Right lobe of liver (tissue), 6 donors: Measurements from ENCODE around the gene SUSD6. TPM values are rescaled to one million over a fixed set of nuclear protein-coding genes. Genes with fewer than 3 reads are reported as not detected.

Source experiments
- ATAC-seq, 4 donors: fragments of 200-7000 bp; cut with Tn5 transposase; one replicate each; pipeline ENCODE4 v1.9.1; 2020; ENCODE audit warnings: mild to moderate bottlenecking in 4 of 4, moderate library complexity in 4 of 4
- DNase-seq, 3 donors: peaks; one replicate each; pipeline ENCODE4 v3.0.0-alpha.2; 2020
- H3K27ac ChIP-seq, 3 donors: fragments of 200-600 bp; one replicate each; pipeline ENCODE4 v1.8.0; 2022
- H3K27me3 ChIP-seq, 2 donors: fragments of 200-600 bp; one replicate each; pipeline ENCODE4 v1.8.0; 2022
- H3K36me3 ChIP-seq, 4 donors: fragments of 200-600 bp; sonication (generic) in 1 of 4; one replicate each; pipeline versions ENCODE4 v1.5.1 to v1.8.0; 2017 to 2022; ENCODE audit warnings: control low read depth in 1 of 4
- H3K4me1 ChIP-seq, 4 donors: fragments of 200-600 bp; sonication (generic) in 1 of 4; one replicate each; pipeline versions ENCODE4 v1.5.1 to v1.8.0; 2017 to 2022; ENCODE audit warnings: control low read depth in 1 of 4
- H3K4me3 ChIP-seq, 3 donors: fragments of 200-600 bp; one replicate each; pipeline ENCODE4 v1.8.0; 2022
- H3K9me3 ChIP-seq, 4 donors: fragments of 200-600 bp; sonication (generic) in 1 of 4; one replicate each; pipeline versions ENCODE4 v1.5.1 to v1.8.0; 2017 to 2022; ENCODE audit warnings: control low read depth in 1 of 4
- CTCF ChIP-seq, 4 donors: fragments of 200-600 bp in 3 of 4; fragments of 450-650 bp in 1 of 4; IDR thresholded peaks; one replicate each; pipeline versions ENCODE4 v1.5.1 to v1.8.0; 2016 to 2022; ENCODE audit warnings: antibody characterized with exemption in 4 of 4, mild to moderate bottlenecking in 2 of 4
- POLR2A ChIP-seq: fragments of 450-650 bp; IDR thresholded peaks from one replicate; pipeline ENCODE4 v1.6.1; 2017; ENCODE audit warnings: antibody characterized with exemption, mild to moderate bottlenecking
- WGBS: methylation state at CpG from one replicate; pipeline ENCODE4 v1.1.6; 2018; ENCODE audit warnings: low coverage, low lambda C conversion rate; ENCODE audit not compliant: insufficient coverage; ENCODE audit errors: missing lambda C conversion rate; 5-methylcytosine and 5-hydroxymethylcytosine counted together
- intact Hi-C, 2 donors: fragments of 100-400 bp; cut with DNase I; formaldehyde crosslinking; loops; one replicate each; pipeline versions ENCODE4 v1.11.2 to v1.14.1; 2022
- total RNA-seq, 6 experiments: library from RNA; depleted of rRNA in 2 of 6; stranded (reverse); fragments of >200 nt in 2 of 6; fragmentation: NEBNext Ultra II Directional in 3 of 6; extraction: Animal tissue kit (Norgen Biotek cat#: 25700) in 3 of 6; gene quantifications; one replicate each; pipeline versions ENCODE4 v1.1.0 to v1.2.4, GENCODE V29; 2016 to 2023
- donor health status: DM: no; HTN: yes; CAD: no.
- donor health status: DM: no; HTN: no; CAD: no.
- donor health status: DM: no; HTN: no; CAD: no.
- donor health status: DM: no; HTN: yes; CAD: no.
- donor health status: DM: no; HTN: yes; CAD: no.

The SUSD6 gene
- total RNA-seq, 6 experiments from 2014 or later = 9.6 to 17.4 (median 12.5) TPM

GRCh38 chr14:69685716-69686115 is 74.3 kb downstream of the SUSD6 start:
- H3K36me3 ChIP-seq = no peaks in the 10 kb centered on the region
- H3K9me3 ChIP-seq = no peaks in the 10 kb centered on the region
- H3K4me1 ChIP-seq = peaks cover 0 to 27% (median 6%) of the 10 kb centered on the region in 4 donors
- ATAC-seq (peak; percentile 79 to 90 (median 88)), DNase-seq (peak; percentile 65 to 83 (median 82))
- intact Hi-C loops = no loop called here
- H3K4me3 ChIP-seq = no peak overlapping the region
- no peak overlapping the region for H3K27ac ChIP-seq
- 14% methylated on average over 6 of the region's 6 CpGs for WGBS
- TF ChIP-seq POLR2A = no peak
- TF ChIP-seq CTCF (IDR thresholded peaks at IDR 0.05) = no peak
- no peaks in the 10 kb centered on the region for H3K27me3 ChIP-seq

DNA sequence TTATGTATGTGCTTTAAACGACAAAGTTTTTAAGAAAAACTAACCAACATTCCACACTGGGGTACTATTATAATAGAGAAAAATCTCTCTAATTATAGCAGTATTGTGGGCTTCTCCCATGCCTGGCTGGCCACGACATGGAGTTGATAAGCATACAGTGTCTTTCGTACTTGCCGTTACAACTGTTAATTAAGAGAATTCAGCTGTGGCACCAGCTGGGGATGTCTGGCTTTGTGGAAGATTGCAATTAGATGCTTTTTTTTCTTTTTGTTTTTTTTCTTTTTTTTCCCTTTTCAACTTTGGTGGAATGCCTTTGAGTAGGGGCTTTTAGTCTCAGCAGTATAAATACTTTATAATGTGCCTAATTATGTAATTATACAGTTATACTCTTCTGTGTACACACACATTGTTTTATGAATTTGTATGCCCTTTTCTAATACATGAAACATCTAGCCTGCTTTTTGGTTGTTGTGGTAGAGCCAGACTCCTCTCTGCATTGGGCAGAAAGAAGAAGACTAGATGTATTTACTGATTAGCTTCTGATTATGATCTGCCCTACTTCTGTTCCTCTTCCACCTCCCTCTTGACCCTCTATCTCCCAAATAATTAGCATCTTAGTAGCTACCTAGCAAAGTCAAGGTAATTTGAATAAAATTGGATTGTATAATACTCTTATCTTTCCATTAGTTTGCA is 76.4 kb downstream of the SUSD6 start:
- ATAC-seq = no peak
- Histone ChIP-seq H3K27me3 (no peaks in the 10 kb centered on the region), H3K36me3 (no peaks in the 10 kb centered on the region), H3K27ac (no peak overlapping the region), H3K4me3 (no peak overlapping the region), H3K4me1 (peaks cover 0 to 28% (median 12%) of the 10 kb centered on the region in 4 donors), H3K9me3 (no peaks in the 10 kb centered on the region)
- intact Hi-C loops = no loop called here
- WGBS = 64% methylated on average over 3 of the region's 4 CpGs
- TF ChIP-seq CTCF (IDR thresholded peaks at IDR 0.05) = no peak
- TF ChIP-seq POLR2A = no peak
- DNase-seq = no peak

DNA sequence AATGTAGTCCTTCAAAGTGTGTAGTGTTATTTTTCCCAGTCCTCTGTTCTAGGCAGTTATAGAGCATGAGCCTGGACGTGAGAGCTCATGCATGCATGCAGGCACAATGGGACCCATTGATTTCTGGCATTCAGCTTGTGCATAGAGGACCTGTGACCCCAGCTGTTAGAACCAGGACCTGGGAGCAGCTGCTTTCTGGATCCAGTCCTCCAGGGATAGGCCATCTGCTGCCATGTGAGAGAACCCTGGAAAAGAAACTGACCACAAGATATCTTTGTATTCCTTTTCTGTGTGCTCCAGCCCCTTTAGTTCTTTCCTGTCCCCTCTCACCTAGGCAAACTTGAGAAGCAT is 76.9 kb downstream of the SUSD6 start:
- no peaks in the 10 kb centered on the region for H3K36me3 ChIP-seq
- ATAC-seq (no peak), DNase-seq (no peak)
- no peaks in the 10 kb centered on the region for H3K27me3 ChIP-seq
- intact Hi-C loops = no loop called here
- no peak overlapping the region for H3K4me3 ChIP-seq
- peaks cover 0 to 28% (median 16%) of the 10 kb centered on the region in 4 donors for H3K4me1 ChIP-seq
- TF ChIP-seq POLR2A (no peak), CTCF (IDR thresholded peaks at IDR 0.05) (no peak)
- WGBS = 60% methylated on average over 1 of the region's 1 CpG
- H3K9me3 ChIP-seq = no peaks in the 10 kb centered on the region
- no peak overlapping the region for H3K27ac ChIP-seq

- ATAC-seq = no peak
- H3K27ac ChIP-seq = no peak overlapping the region
- no peak for DNase-seq
- intact Hi-C loops = no loop called here
- peaks cover 0 to 42% (median 15%) of the 10 kb centered on the region in 4 donors for H3K4me1 ChIP-seq
- H3K36me3 ChIP-seq = no peaks in the 10 kb centered on the region
- H3K4me3 ChIP-seq = no peak overlapping the region
- 100% methylated on average over 1 of the region's 2 CpGs for WGBS
- H3K27me3 ChIP-seq = no peaks in the 10 kb centered on the region
- TF ChIP-seq CTCF (IDR thresholded peaks at IDR 0.05) = no peak
- TF ChIP-seq POLR2A = no peak
- no peaks in the 10 kb centered on the region for H3K9me3 ChIP-seq
Measured at GRCh38 chr14:69690042-69690441, 78.6 kb downstream of the SUSD6 start.
